Activated CD4-positive, alpha-beta T cell treated with anti-CD3 and anti-CD28 coated beads, Interleukin-10, Interleukin-2, amounts not matched to agents 100 ng/mL and 50 ng/mL, durations not matched to agents 16 hours and 8 hours (primary cell): ENCODE results near the gene UGT8.

Experiments used
- DNase-seq: peaks from one replicate; pipeline ENCODE4 v3.0.0-alpha.2; 2020

UGT8 gene

DNA sequence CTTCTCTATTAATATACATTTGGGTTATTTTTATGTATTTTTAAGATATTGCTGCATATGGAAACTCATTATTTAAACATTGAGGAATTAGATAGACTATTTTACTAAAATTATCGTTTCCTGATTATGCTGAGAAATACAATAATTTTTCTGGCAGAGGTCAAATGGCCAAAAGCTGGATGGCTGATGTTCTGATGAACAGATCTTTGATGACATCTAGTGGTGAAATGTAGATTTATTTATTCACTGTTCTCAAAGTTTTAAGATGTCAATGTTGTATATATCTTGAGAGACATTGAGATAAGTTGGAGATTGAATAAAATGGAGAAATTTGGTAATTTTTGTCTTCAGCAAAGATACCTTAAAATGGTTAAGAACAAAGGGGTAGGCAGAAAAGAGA lies 96.2 kb downstream of the UGT8 start:
- peak; percentile 30 for DNase-seq

DNA sequence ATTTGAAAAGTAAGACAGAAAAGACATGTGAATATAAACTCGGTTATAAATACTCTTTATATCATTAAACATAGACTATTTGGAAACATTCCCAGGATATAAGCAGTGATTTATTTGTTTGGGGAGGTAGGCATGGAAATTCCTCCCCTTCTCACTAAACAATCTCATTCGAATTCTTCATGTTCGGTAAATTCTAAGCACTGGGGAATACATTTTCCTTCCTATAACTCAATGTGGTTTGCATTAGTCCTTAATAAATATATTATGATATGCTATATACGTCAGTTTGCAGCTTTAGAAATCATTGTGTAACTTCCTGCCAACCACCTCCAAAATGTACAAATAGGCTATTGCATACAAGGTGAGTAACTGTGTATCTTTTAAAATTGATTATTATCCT lies 99.6 kb downstream of the UGT8 start:
- no peak for DNase-seq

DNA sequence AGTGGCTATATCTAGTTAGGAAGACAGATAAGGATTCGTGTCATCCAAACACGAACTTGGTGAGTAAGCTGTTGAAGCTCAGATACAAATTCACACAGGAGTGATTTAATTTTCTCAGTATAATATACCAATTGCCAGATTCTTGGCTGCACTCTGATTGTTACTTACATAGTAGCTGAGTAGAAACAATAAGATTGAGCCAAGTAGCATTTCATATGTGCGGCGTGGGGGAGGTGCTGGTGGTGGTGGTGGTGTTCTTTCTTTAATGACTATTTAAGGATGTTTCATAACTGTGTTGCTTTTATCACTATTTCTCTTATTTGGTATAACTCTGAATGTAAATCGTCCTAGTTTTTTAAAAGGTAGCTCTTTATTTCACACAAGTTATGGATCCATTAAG lies 102.9 kb downstream of the UGT8 start:
- DNase-seq = no peak

DNA sequence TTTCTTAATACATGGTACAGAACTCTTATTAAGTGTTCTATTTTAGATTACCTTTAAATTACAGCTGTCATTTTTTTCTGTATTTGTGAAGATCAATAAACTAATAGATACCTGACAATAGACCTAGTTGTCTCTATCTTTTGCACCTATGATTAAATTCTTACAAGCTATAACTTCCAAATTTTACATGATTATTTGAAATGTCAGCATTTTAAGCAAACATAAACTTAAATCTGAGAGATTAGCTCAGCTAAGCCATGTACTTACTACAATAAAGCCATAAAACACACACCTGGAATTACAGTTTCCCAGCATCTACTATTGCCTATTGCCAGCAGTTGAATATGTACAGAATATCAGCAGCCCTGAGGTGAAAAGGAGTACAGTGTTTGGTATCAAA lies 118.8 kb downstream of the UGT8 start:
- no peak for DNase-seq

DNA sequence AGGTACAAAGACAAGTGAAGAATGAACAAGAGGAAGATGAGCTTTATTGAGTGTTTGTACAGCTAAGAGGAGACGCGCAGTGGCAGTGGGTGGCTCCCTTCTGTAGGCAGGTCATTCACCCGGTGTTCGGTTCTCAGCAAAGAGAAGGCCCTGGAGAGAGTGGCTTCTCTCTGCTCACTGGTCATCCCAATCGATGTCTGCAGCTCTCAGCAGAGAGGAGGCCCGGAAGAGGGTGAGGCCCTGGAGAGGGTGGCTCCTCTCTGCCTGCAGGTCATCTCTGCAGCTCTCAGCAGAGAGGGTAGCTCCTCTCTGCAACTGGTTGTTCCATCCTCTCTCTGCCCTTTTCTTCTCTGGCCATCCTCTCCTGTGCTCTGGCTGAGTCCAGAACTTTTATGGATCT lies 126.5 kb downstream of the UGT8 start:
- no peak for DNase-seq

DNA sequence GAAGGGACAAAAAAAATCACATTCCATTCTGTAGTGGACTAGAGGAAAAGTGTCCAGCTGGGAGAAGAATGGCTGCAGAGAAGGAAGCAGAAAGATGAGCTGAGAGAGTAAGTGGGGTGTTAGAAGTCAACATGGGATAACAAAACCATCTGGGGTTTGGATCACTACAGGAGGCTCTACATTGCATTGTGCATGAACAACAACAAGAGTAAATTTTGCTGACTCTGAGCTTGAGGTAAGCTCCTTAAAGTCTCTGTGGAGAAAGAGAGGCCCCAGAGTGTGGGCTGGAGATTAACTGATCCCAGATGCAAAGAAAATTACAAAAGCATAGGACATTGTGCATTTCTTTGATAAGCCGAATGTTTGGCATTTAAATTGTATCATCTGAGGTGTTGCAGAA lies 128.9 kb downstream of the UGT8 start:
- DNase-seq = no peak
